Caco-2 (cell line): ENCODE results near the gene ALG3. TPM values are rescaled to one million over a fixed set of nuclear protein-coding genes. Genes with fewer than 3 reads are reported as not detected.

ENCODE experiments used
- BruUV-seq: library from RNA; stranded (reverse); fragments of 400-500 nt; replicated peaks from 2 replicates; lab custom pipeline; 2021; lab: Mats Ljungman, UMichigan
- CTCF ChIA-PET: fragments of 300-600 bp; sonication (Branson Sonifier 250); formaldehyde crosslinking; loops from one replicate; lab custom pipeline; 2022; ENCODE audit warnings: antibody characterized with exemption; lab: Charles Lee
- POLR2A ChIA-PET: fragments of 300-600 bp; sonication (Branson Sonifier 250); formaldehyde crosslinking; loops from one replicate; lab custom pipeline; 2022; ENCODE audit warnings: antibody characterized with exemption; lab: Charles Lee
- DNase-seq, 2 experiments: peaks; one replicate each; pipeline versions ENCODE4 v3.0.0 to v3.0.0-alpha.2; 2020 to 2022
- H3K27me3 ChIP-seq: replicated peaks from 2 replicates; pipeline ENCODE4 v1.6.0; 2011; ENCODE audit warnings: low read length; ENCODE audit not compliant: control insufficient read depth, insufficient read depth
- H3K36me3 ChIP-seq: 2 replicates; pipeline ENCODE4 v1.5.1; 2011; ENCODE audit warnings: low read length; ENCODE audit not compliant: control insufficient read depth, insufficient read depth
- H3K4me1 ChIP-seq: fragments of 250-450 bp; sonication (Bioruptor Pico); 2 replicates; pipeline ENCODE4 v1.5.1; 2020; ENCODE audit warnings: mild to moderate bottlenecking
- H3K4me3 ChIP-seq: 2 replicates; pipeline ENCODE4 v1.5.1; 2011; ENCODE audit warnings: low read depth, mild to moderate bottlenecking, control low read depth, low read length
- H3K9me3 ChIP-seq: fragments of 250-450 bp; sonication (Bioruptor Pico); 2 replicates; pipeline ENCODE4 v1.5.1; 2020; ENCODE audit warnings: mild to moderate bottlenecking, moderate library complexity
- H3K27ac Mint-ChIP-seq: one replicate; pipeline ENCODE4 v1.8.0; 2022; ENCODE audit warnings: mixed read lengths; ENCODE audit not compliant: unreplicated experiment
- H3K27me3 Mint-ChIP-seq: one replicate; pipeline ENCODE4 v1.8.0; 2022; ENCODE audit warnings: mixed read lengths; ENCODE audit not compliant: insufficient read depth, unreplicated experiment
- H3K36me3 Mint-ChIP-seq: one replicate; pipeline ENCODE4 v1.8.0; 2022; ENCODE audit warnings: mild to moderate bottlenecking, mixed read lengths; ENCODE audit not compliant: insufficient read depth, unreplicated experiment
- H3K4me1 Mint-ChIP-seq: one replicate; pipeline ENCODE4 v1.8.0; 2022; ENCODE audit warnings: low read depth, mixed read lengths; ENCODE audit not compliant: unreplicated experiment
- H3K4me3 Mint-ChIP-seq: one replicate; pipeline ENCODE4 v1.8.0; 2022; ENCODE audit warnings: mild to moderate bottlenecking, moderate library complexity, mixed read lengths; ENCODE audit not compliant: unreplicated experiment
- H3K9me3 Mint-ChIP-seq: one replicate; pipeline ENCODE4 v1.8.0; 2022; ENCODE audit warnings: mixed read lengths; ENCODE audit not compliant: unreplicated experiment
- intact Hi-C: fragments of 100-400 bp; cut with micrococcal nuclease; formaldehyde crosslinking; loops from one replicate; pipeline ENCODE4 v1.10.0; 2022; ENCODE audit not compliant: unreplicated experiment
- total RNA-seq: library from RNA; stranded (reverse); gene quantifications from 2 replicates; pipeline ENCODE4 v1.2.3, GENCODE V29; 2022
- TF ChIP-seq, protein P1 (sequence below), 2 experiments: fragments of 200-600 bp in 1 of 2; IDR thresholded peaks; 1 replicate in 1 of 2; 2 replicates in 1 of 2; pipeline versions ENCODE4 v1.5.1 to v1.8.0; 2011 to 2022; ENCODE audit warnings: antibody characterized with exemption in 1 of 2, control low read depth in 1 of 2, inconsistent platforms in 1 of 2, low read depth in 1 of 2, low read length in 1 of 2, mild to moderate bottlenecking in 1 of 2, moderate library complexity in 1 of 2; ENCODE audit not compliant: insufficient read depth in 1 of 2, severe bottlenecking in 1 of 2, unreplicated experiment in 1 of 2

Gene ALG3
- total RNA-seq, 1 experiment from 2014 or later, result 73.4 TPM

DNA sequence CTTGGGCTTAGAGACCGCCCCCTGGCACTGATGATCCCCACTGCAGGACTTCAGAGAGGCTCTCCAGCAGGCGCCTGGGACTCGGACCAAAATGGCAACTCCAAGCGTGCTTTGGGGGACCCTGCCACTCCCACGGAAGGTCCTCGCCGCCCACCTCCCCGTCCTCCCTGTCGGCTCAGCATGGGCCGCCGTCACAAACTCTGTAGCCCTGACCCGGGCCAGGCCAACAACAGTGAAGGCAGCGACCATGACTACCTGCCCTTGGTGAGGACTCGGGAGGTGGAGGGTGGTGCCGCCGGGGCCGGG is 7.7 kb downstream of the ALG3 start:
- Mint-ChIP-seq H3K27me3 (no peaks in the 10 kb centered on the region), H3K36me3 (peaks cover 28% of the 10 kb centered on the region), H3K27ac (no peak overlapping the region), H3K9me3 (no peaks in the 10 kb centered on the region), H3K4me3 (no peak overlapping the region), H3K4me1 (no peaks in the 10 kb centered on the region)
- Histone ChIP-seq H3K27me3 (no peaks in the 10 kb centered on the region), H3K4me3 (no peak overlapping the region), H3K4me1 (no peaks in the 10 kb centered on the region), H3K9me3 (no peaks in the 10 kb centered on the region), H3K36me3 (no peaks in the 10 kb centered on the region; the same call in 1 of the 2 replicates)
- no TSS peak for BruUV-seq
- DNase-seq, result no peak
- ChIA-PET POLR2A (no interaction called here), CTCF (interaction anchor here (1.4 kb wide), 1 partner anchor 14 kb away, joined by 10 read pairs; no protein-coding TSS in a partner anchor)
- TF ChIP-seq, protein P1, sequence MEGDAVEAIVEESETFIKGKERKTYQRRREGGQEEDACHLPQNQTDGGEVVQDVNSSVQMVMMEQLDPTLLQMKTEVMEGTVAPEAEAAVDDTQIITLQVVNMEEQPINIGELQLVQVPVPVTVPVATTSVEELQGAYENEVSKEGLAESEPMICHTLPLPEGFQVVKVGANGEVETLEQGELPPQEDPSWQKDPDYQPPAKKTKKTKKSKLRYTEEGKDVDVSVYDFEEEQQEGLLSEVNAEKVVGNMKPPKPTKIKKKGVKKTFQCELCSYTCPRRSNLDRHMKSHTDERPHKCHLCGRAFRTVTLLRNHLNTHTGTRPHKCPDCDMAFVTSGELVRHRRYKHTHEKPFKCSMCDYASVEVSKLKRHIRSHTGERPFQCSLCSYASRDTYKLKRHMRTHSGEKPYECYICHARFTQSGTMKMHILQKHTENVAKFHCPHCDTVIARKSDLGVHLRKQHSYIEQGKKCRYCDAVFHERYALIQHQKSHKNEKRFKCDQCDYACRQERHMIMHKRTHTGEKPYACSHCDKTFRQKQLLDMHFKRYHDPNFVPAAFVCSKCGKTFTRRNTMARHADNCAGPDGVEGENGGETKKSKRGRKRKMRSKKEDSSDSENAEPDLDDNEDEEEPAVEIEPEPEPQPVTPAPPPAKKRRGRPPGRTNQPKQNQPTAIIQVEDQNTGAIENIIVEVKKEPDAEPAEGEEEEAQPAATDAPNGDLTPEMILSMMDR (IDR thresholded peaks at IDR 0.05; ENCODE audit: insufficient read depth in 1 of 2, low read depth in 1 of 2, low read length in 1 of 2, severe bottlenecking in 1 of 2, unreplicated experiment in 1 of 2), result no peak
- intact Hi-C loops, result no loop called here

DNA sequence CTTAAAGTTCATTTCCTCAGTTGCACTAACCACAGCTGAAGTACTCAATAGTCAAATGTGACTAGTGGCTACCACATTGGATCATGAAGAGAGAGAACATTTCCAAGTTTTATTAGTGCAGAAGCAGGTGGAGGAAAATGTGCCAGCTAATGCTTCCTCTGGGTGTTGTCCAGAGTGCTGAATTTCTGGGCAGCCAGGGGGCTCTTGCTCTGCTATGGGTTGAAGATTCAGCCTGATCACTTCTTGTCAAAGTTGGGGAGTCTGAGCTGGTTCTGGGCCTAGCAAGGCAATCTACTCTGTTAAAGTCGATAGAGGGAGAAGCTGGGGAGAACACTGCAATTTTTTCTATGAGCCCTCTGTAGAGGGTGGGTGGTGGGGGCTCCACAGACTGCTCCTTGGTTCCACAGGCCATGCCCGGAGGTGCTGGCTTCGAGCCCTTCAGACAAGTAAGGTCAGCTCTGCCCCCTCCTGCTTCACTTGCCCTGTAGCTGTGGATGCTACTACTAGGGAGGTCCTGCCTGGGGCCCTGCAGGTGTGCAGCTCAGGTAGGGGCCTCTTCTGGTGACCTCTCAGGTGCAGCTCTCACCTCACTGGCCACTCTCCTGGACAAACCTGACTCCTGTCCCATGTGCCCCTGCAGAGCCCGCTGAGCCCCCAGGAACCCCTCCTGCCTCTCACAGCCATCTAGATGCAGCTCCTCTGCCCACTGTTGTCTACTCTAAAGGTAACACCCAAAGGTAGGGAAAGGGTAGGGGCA is 8.2 kb downstream of the ALG3 start:
- no TSS peak for BruUV-seq
- no peaks in the 10 kb centered on the region for H3K9me3 Mint-ChIP-seq
- Histone ChIP-seq H3K27me3 (no peaks in the 10 kb centered on the region), H3K9me3 (no peaks in the 10 kb centered on the region), H3K4me3 (no peak overlapping the region), H3K4me1 (no peaks in the 10 kb centered on the region), H3K36me3 (no peaks in the 10 kb centered on the region; the same call in 1 of the 2 replicates)
- POLR2A ChIA-PET, result no interaction called here
- TF ChIP-seq, protein P1 (IDR thresholded peaks at IDR 0.05; ENCODE audit: insufficient read depth in 1 of 2, low read depth in 1 of 2, low read length in 1 of 2, severe bottlenecking in 1 of 2, unreplicated experiment in 1 of 2), result no peak
- H3K36me3 Mint-ChIP-seq, result peaks cover 28% of the 10 kb centered on the region
- H3K4me3 Mint-ChIP-seq, result no peak overlapping the region
- H3K27ac Mint-ChIP-seq, result no peak overlapping the region
- H3K4me1 Mint-ChIP-seq, result no peaks in the 10 kb centered on the region
- CTCF ChIA-PET, result interaction anchor here (0.6 to 1.4 kb wide), 3 partner anchors 9 to 1056 kb away, joined by 3 to 10 read pairs (median 4); partner anchors contain the start of gene EEF1AKMT4
- DNase-seq, result peak in 1 of 2 experiments; percentile 54
- H3K27me3 Mint-ChIP-seq, result no peaks in the 10 kb centered on the region
- intact Hi-C loops, result no loop called here

GRCh38 chr3:184239708-184240107 is 9.1 kb downstream of the ALG3 start:
- intact Hi-C loops, result no loop called here
- Mint-ChIP-seq H3K27me3 (no peaks in the 10 kb centered on the region), H3K4me1 (no peaks in the 10 kb centered on the region), H3K36me3 (peaks cover 21% of the 10 kb centered on the region), H3K4me3 (no peak overlapping the region), H3K9me3 (no peaks in the 10 kb centered on the region), H3K27ac (no peak overlapping the region)
- H3K9me3 ChIP-seq, result no peaks in the 10 kb centered on the region
- H3K36me3 ChIP-seq, result no peaks in the 10 kb centered on the region; the same call in 1 of the 2 replicates
- ChIA-PET CTCF (interaction anchor here (0.6 to 1.4 kb wide), 3 partner anchors 10 to 1055 kb away, joined by 3 to 10 read pairs (median 4); partner anchors contain the start of gene EEF1AKMT4), POLR2A (no interaction called here)
- no peak overlapping the region for H3K4me3 ChIP-seq
- no peaks in the 10 kb centered on the region for H3K4me1 ChIP-seq
- no peak for DNase-seq
- BruUV-seq, result no TSS peak
- TF ChIP-seq, protein P1 (IDR thresholded peaks at IDR 0.05; ENCODE audit: insufficient read depth in 1 of 2, low read depth in 1 of 2, low read length in 1 of 2, severe bottlenecking in 1 of 2, unreplicated experiment in 1 of 2), result no peak
- no peaks in the 10 kb centered on the region for H3K27me3 ChIP-seq
